Tibial nerve (tissue), 4 donors: ENCODE data around the gene PSAPL1. TPM values are rescaled to one million over a fixed set of nuclear protein-coding genes. Genes with fewer than 3 reads are reported as not detected.

ENCODE experiments used
- DNase-seq, 2 donors: peaks; one replicate each; pipeline ENCODE4 v3.0.0-alpha.2; 2019; ENCODE audit warnings: low spot score in 2 of 2
- H3K27ac ChIP-seq, 4 donors: fragments of 200-600 bp; sonication (generic) in 3 of 4; one replicate each; pipeline ENCODE4 v1.5.1; 2017 to 2019; ENCODE audit warnings: mild to moderate bottlenecking in 1 of 4
- H3K27me3 ChIP-seq, 2 donors: fragments of 200-600 bp; sonication (generic) in 1 of 2; one replicate each; pipeline versions ENCODE4 v1.5.1 to v1.6.0; 2017 to 2019
- H3K36me3 ChIP-seq, 3 donors: fragments of 200-600 bp; sonication (generic); one replicate each; pipeline ENCODE4 v1.5.1; 2018 to 2019
- H3K4me1 ChIP-seq, 4 donors: fragments of 200-600 bp; sonication (generic) in 3 of 4; one replicate each; pipeline ENCODE4 v1.5.1; 2017 to 2019
- H3K4me3 ChIP-seq, 4 donors: fragments of 200-600 bp; sonication (generic) in 3 of 4; one replicate each; pipeline ENCODE4 v1.5.1; 2017 to 2019; ENCODE audit warnings: mild to moderate bottlenecking in 1 of 4, moderate library complexity in 1 of 4
- H3K9me3 ChIP-seq, 4 donors: fragments of 200-600 bp; sonication (generic) in 3 of 4; one replicate each; pipeline ENCODE4 v1.5.1; 2017 to 2019
- EP300 ChIP-seq, 2 donors: sonication (generic); formaldehyde crosslinking; IDR thresholded peaks; one replicate each; pipeline ENCODE4 v1.6.1; 2017; ENCODE audit warnings: antibody characterized with exemption in 2 of 2, mild to moderate bottlenecking in 1 of 2
- POLR2A ChIP-seq, 2 donors: fragments of 450-650 bp; IDR thresholded peaks; one replicate each; pipeline ENCODE4 v1.6.1; 2017; ENCODE audit warnings: antibody characterized with exemption in 2 of 2, mild to moderate bottlenecking in 2 of 2, moderate library complexity in 2 of 2
- WGBS, 2 donors: methylation state at CpG; one replicate each; pipeline ENCODE4 v1.1.5; 2018; 5-methylcytosine and 5-hydroxymethylcytosine counted together
- total RNA-seq, 4 donors: library from RNA; depleted of rRNA; stranded (reverse); fragments of >200 nt; gene quantifications; one replicate each; pipeline ENCODE4 v1.1.0, GENCODE V29; 2016
- TF ChIP-seq, protein P1 (sequence below), 5 experiments: fragments of 200-600 bp in 3 of 5; fragments of 450-650 bp in 2 of 5; sonication (generic) in 3 of 5; IDR thresholded peaks; one replicate each; pipeline ENCODE4 v1.5.1; 2016 to 2019; ENCODE audit warnings: antibody characterized with exemption in 5 of 5, mild to moderate bottlenecking in 3 of 5, moderate library complexity in 2 of 5

The PSAPL1 gene
- total RNA-seq, 4 donors from 2014 or later: under 0.01 to 0.22 TPM; not detected in 2

DNA sequence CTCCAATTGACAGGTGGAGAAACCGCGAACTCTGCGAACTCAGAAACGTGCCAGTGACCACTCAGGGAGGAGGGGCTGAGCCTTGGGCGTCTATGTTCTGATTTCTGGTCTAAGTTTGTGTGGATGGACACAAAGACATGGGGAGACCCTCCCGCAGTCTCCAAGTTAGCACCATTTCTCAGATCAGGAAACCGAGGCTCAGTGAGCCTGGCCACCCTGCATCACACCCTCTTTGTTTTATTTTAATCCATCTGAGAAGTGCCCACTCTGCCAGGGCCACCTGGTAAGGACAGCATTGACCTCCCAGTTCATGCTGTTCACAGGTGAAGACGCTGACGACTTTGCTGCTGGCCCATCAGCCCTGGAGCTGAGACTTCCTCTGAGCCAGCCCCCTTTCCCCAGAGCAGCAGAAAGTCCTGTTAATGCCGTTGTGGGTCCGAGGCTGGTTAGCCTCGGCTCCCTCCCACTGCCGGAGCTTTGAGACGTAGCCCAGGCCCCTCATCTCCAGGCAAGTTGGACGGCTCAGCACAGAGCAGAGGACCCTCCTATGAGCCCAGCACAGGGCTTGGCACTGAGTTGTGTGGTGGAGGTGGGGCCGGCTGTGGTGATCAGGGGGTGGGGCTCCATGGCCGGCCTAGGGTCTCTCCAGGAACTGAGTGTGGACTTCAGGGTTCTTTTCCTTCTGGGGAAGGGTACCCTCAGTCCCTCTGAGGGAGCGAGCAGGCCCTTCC is 43.7 kb downstream of the PSAPL1 start:
- Histone ChIP-seq H3K9me3 (no peaks in the 10 kb centered on the region), H3K36me3 (no peaks in the 10 kb centered on the region), H3K4me1 (peaks cover 0 to 46% (median 0%) of the 10 kb centered on the region in 4 donors), H3K27ac (peak overlapping the region in 1 of 4 donors; percentile 44), H3K27me3 (no peaks in the 10 kb centered on the region), H3K4me3 (no peak overlapping the region)
- DNase-seq: no peak
- TF ChIP-seq, protein P1, sequence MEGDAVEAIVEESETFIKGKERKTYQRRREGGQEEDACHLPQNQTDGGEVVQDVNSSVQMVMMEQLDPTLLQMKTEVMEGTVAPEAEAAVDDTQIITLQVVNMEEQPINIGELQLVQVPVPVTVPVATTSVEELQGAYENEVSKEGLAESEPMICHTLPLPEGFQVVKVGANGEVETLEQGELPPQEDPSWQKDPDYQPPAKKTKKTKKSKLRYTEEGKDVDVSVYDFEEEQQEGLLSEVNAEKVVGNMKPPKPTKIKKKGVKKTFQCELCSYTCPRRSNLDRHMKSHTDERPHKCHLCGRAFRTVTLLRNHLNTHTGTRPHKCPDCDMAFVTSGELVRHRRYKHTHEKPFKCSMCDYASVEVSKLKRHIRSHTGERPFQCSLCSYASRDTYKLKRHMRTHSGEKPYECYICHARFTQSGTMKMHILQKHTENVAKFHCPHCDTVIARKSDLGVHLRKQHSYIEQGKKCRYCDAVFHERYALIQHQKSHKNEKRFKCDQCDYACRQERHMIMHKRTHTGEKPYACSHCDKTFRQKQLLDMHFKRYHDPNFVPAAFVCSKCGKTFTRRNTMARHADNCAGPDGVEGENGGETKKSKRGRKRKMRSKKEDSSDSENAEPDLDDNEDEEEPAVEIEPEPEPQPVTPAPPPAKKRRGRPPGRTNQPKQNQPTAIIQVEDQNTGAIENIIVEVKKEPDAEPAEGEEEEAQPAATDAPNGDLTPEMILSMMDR (IDR thresholded peaks at IDR 0.05): no peak
- TF ChIP-seq EP300 (IDR thresholded peaks at IDR 0.05) (no peak), POLR2A (IDR thresholded peaks at IDR 0.05) (no peak)
- 76 to 82% methylated on average over 15 to 16 of the region's 18 CpGs for WGBS, 2 donors

DNA sequence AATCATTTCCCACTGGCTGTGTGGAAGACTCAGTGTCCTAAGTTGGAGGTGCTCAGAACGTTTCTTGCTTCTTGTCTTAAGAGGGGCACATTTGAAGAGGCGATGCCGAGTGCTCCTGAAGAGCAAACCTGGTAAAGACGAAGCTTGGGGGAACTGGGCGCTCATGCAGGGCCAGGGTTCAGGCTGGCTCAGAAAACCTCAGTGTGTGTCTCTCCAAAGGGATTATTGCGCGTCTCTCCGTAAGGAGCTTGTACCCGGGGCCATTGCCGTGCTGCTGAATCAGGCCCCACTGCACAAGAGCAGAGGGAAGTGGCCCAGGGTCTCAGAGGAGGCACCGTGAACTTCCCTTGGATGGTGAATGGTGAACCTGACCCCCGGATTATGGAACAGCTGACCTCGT is 44.4 kb downstream of the PSAPL1 start:
- TF ChIP-seq EP300 (IDR thresholded peaks at IDR 0.05) (no peak), POLR2A (IDR thresholded peaks at IDR 0.05) (no peak)
- TF ChIP-seq, protein P1 (IDR thresholded peaks at IDR 0.05): no peak
- no peak for DNase-seq
- H3K4me1 ChIP-seq: peaks cover 0 to 46% (median 0%) of the 10 kb centered on the region in 4 donors
- H3K9me3 ChIP-seq: no peaks in the 10 kb centered on the region
- no peaks in the 10 kb centered on the region for H3K27me3 ChIP-seq
- no peak overlapping the region for H3K27ac ChIP-seq
- WGBS, 2 donors: 77 to 83% methylated on average over 13 of the region's 13 CpGs
- no peak overlapping the region for H3K4me3 ChIP-seq
- H3K36me3 ChIP-seq: no peaks in the 10 kb centered on the region

DNA sequence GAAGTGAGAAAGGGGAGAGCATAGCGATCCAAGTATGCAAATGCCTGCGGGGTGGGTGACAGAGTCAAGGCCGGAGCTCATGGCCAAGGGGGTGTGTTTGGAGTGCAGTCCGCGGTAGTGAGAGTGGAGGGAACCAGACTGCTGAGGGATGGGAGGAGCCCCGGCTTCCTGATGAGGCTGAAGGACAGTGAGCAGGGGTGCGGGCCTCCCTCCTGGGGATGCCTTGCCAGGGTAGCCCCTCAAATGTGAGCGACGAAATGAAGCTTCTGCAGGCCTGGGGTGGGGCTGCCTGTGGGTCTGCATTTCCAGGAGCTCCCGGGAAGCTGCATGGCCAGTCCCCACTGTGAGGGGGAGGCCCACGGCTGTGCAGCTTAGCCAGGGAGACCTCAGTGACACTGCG is 45.0 kb downstream of the PSAPL1 start:
- H3K4me1 ChIP-seq: peaks cover 0 to 43% (median 0%) of the 10 kb centered on the region in 4 donors
- TF ChIP-seq EP300 (IDR thresholded peaks at IDR 0.05): no peak
- no peak for TF ChIP-seq POLR2A (IDR thresholded peaks at IDR 0.05)
- TF ChIP-seq, protein P1 (IDR thresholded peaks at IDR 0.05): no peak
- H3K27ac ChIP-seq: no peak overlapping the region
- WGBS, 2 donors: 32 to 45% methylated on average over 12 of the region's 12 CpGs
- H3K4me3 ChIP-seq: no peak overlapping the region
- no peaks in the 10 kb centered on the region for H3K9me3 ChIP-seq
- no peak for DNase-seq
- no peaks in the 10 kb centered on the region for H3K36me3 ChIP-seq
- no peaks in the 10 kb centered on the region for H3K27me3 ChIP-seq

DNA sequence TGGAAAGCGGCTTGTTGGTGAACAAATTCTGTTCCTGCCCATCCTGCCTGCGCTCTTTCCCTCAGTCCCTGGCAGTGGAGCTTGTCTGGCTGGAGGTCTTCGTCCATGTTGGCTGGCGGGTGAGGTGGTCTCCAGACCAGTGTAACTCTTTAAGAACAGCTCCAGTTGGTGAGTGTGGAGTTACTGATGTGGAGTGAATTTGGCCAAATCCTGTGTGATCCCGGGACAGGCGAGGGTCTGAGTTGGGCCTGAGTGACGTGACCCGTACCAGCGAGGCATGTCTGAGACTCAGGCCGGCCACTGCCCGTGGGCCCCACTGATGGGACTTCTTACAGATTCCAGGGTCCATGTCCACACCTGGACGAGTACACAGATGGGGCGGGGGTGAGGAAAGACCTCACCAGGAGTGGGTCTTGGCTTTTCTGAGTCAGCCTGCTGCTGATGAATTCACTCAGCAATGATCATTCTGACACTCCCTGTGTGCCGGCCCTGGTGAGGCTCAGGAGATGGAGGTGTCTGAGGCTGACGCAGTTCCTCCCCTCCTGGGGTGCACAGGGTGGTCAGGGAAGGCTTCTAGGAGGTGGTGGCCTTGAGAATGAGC is 45.5 kb downstream of the PSAPL1 start:
- WGBS, 2 donors: 87 to 90% methylated on average over 13 to 15 of the region's 15 CpGs
- no peak for DNase-seq
- Histone ChIP-seq H3K27me3 (no peaks in the 10 kb centered on the region), H3K4me3 (no peak overlapping the region), H3K36me3 (no peaks in the 10 kb centered on the region), H3K27ac (no peak overlapping the region), H3K9me3 (no peaks in the 10 kb centered on the region), H3K4me1 (peaks cover 0 to 40% (median 0%) of the 10 kb centered on the region in 4 donors)
- no peak for TF ChIP-seq EP300 (IDR thresholded peaks at IDR 0.05)
- TF ChIP-seq POLR2A (IDR thresholded peaks at IDR 0.05): no peak
- TF ChIP-seq, protein P1 (IDR thresholded peaks at IDR 0.05): no peak

GRCh38 chr4:7388627-7389026 is 46.1 kb downstream of the PSAPL1 start:
- WGBS, 2 donors: 90 to 93% methylated on average over 13 of the region's 13 CpGs

More at GRCh38 chr4:7388627-7389026, 46.1 kb downstream of the PSAPL1 start:
- Histone ChIP-seq H3K9me3 (no peaks in the 10 kb centered on the region), H3K4me3 (no peak overlapping the region), H3K4me1 (peaks cover 0 to 39% (median 0%) of the 10 kb centered on the region in 4 donors), H3K36me3 (no peaks in the 10 kb centered on the region), H3K27ac (no peak overlapping the region), H3K27me3 (no peaks in the 10 kb centered on the region)
- no peak for TF ChIP-seq POLR2A (IDR thresholded peaks at IDR 0.05)
- TF ChIP-seq, protein P1 (IDR thresholded peaks at IDR 0.05): no peak
- no peak for TF ChIP-seq EP300 (IDR thresholded peaks at IDR 0.05)
- DNase-seq: no peak
